Mesenchymal stem cell (in vitro differentiated cells and primary cell): Measurements from ENCODE around the gene COL4A4. TPM values are rescaled to one million over a fixed set of nuclear protein-coding genes. Genes with fewer than 3 reads are reported as not detected.

Source experiments
- DNase-seq: peaks from one replicate; pipeline ENCODE4 v3.0.0-alpha.2; 2013
- H2AFZ ChIP-seq: one replicate; pipeline ENCODE4 v1.6.1; 2013; ENCODE audit warnings: low read depth, mild to moderate bottlenecking, control low read depth, inconsistent platforms, low read length, moderate library complexity
- H2AK5ac ChIP-seq: 2 replicates; pipeline ENCODE4 v1.6.1; 2013; ENCODE audit warnings: low read length, moderate library complexity, mild to moderate bottlenecking, inconsistent platforms; ENCODE audit not compliant: severe bottlenecking
- H2BK120ac ChIP-seq: one replicate; pipeline ENCODE4 v1.6.1; 2013; ENCODE audit warnings: low read depth, mild to moderate bottlenecking, inconsistent platforms, low read length, moderate library complexity
- H2BK12ac ChIP-seq, 2 experiments: one replicate each; pipeline ENCODE4 v1.6.1; 2013; ENCODE audit warnings: inconsistent platforms in 2 of 2, low read length in 2 of 2, mild to moderate bottlenecking in 2 of 2, moderate library complexity in 2 of 2, control low read depth in 1 of 2
- H2BK15ac ChIP-seq: one replicate; pipeline ENCODE4 v1.6.1; 2013; ENCODE audit warnings: mild to moderate bottlenecking, low read depth, inconsistent platforms; ENCODE audit not compliant: poor library complexity, severe bottlenecking
- H2BK5ac ChIP-seq: 2 replicates; pipeline ENCODE4 v1.6.1; 2013; ENCODE audit warnings: low read depth, mild to moderate bottlenecking, low read length, control low read depth, inconsistent platforms; ENCODE audit not compliant: poor library complexity, severe bottlenecking
- H3K14ac ChIP-seq, 2 experiments: one replicate each; pipeline ENCODE4 v1.6.1; 2013; ENCODE audit warnings: inconsistent platforms in 2 of 2, low read length in 2 of 2, control low read depth in 1 of 2, mild to moderate bottlenecking in 1 of 2, moderate library complexity in 1 of 2
- H3K18ac ChIP-seq, 2 experiments: one replicate each; pipeline ENCODE4 v1.6.1; 2013; ENCODE audit warnings: inconsistent platforms in 2 of 2, low read length in 2 of 2, control low read depth in 1 of 2, low read depth in 1 of 2, mild to moderate bottlenecking in 1 of 2
- H3K23ac ChIP-seq, 2 experiments: one replicate each; pipeline ENCODE4 v1.6.1; 2013; ENCODE audit warnings: inconsistent platforms in 2 of 2, low read length in 2 of 2, mild to moderate bottlenecking in 2 of 2, moderate library complexity in 2 of 2, control low read depth in 1 of 2
- H3K27ac ChIP-seq: 2 replicates; pipeline ENCODE4 v1.5.1; 2013; ENCODE audit warnings: mild to moderate bottlenecking, moderate library complexity, low read length, control low read depth, inconsistent platforms; ENCODE audit not compliant: poor library complexity, severe bottlenecking
- H3K27me3 ChIP-seq, 2 experiments: 2 replicates each; pipeline versions ENCODE4 v1.6.1 to v1.7.0; 2013; ENCODE audit warnings: low read length in 2 of 2, mild to moderate bottlenecking in 2 of 2, moderate library complexity in 2 of 2, control low read depth in 1 of 2, inconsistent platforms in 1 of 2; ENCODE audit not compliant: control insufficient read depth in 1 of 2, insufficient read depth in 1 of 2
- H3K36me3 ChIP-seq, 2 experiments: 2 replicates each; pipeline versions ENCODE4 v1.6.1 to v1.7.0; 2013; ENCODE audit warnings: low read length in 2 of 2, control low read depth in 1 of 2, inconsistent platforms in 1 of 2, low read depth in 1 of 2, mild to moderate bottlenecking in 1 of 2; ENCODE audit not compliant: insufficient read depth in 2 of 2, control insufficient read depth in 1 of 2
- H3K4ac ChIP-seq, 2 experiments: one replicate each; pipeline ENCODE4 v1.6.1; 2013; ENCODE audit warnings: inconsistent platforms in 2 of 2, low read length in 2 of 2, mild to moderate bottlenecking in 2 of 2, moderate library complexity in 2 of 2, control low read depth in 1 of 2, low read depth in 1 of 2
- H3K4me1 ChIP-seq: 2 replicates; pipeline ENCODE4 v1.6.1; 2013; ENCODE audit warnings: low read depth, low read length, control low read depth; ENCODE audit not compliant: control insufficient read depth, insufficient read depth
- H3K4me2 ChIP-seq: 2 replicates; pipeline ENCODE4 v1.6.1; 2013; ENCODE audit warnings: low read length, mild to moderate bottlenecking, inconsistent platforms; ENCODE audit not compliant: poor library complexity, severe bottlenecking
- H3K4me3 ChIP-seq, 2 experiments: 2 replicates each; pipeline versions ENCODE4 v1.5.1 to v1.7.0; 2013; ENCODE audit warnings: low read length in 2 of 2, mild to moderate bottlenecking in 2 of 2, control low read depth in 1 of 2, low read depth in 1 of 2; ENCODE audit not compliant: insufficient read depth in 1 of 2
- H3K79me1 ChIP-seq: replicated peaks from 2 replicates; pipeline ENCODE4 v1.6.1; 2013; ENCODE audit warnings: mild to moderate bottlenecking, control low read depth, low read length, inconsistent platforms; ENCODE audit not compliant: poor library complexity, severe bottlenecking
- H3K9ac ChIP-seq: 2 replicates; pipeline ENCODE4 v1.7.0; 2013; ENCODE audit warnings: mild to moderate bottlenecking, low read length, moderate library complexity
- H3K9me3 ChIP-seq: 2 replicates; pipeline ENCODE4 v1.7.0; 2013; ENCODE audit warnings: mild to moderate bottlenecking, low read length; ENCODE audit not compliant: control insufficient read depth
- H4K8ac ChIP-seq: one replicate; pipeline ENCODE4 v1.6.1; 2013; ENCODE audit warnings: inconsistent platforms, mild to moderate bottlenecking, low read length, moderate library complexity
- H4K91ac ChIP-seq: one replicate; pipeline ENCODE4 v1.6.1; 2013; ENCODE audit warnings: mild to moderate bottlenecking, low read length, inconsistent platforms
- WGBS: methylation state at CpG from one replicate; pipeline ENCODE4 v1.1.7; 2013; ENCODE audit warnings: mixed read lengths; 5-methylcytosine and 5-hydroxymethylcytosine counted together
- small RNA-seq: library from polyadenylated mRNA; stranded (forward); fragments of <200 nt; extraction: miRNeasy Mini kit (QIAGEN cat#:217004); gene quantifications from one replicate; pipeline ENCODE3, GENCODE V24; 2013; ENCODE audit warnings: low read depth

COL4A4 gene

GRCh38 chr2:226953826-226954225 lies 210.2 kb downstream of the COL4A4 start:
- DNase-seq, result no peak
- Histone ChIP-seq H2BK12ac (no peak overlapping the region), H3K36me3 (no peaks in the 10 kb centered on the region), H3K9ac (no peak overlapping the region), H3K23ac (no peak overlapping the region), H4K91ac (no peak overlapping the region), H3K9me3 (no peaks in the 10 kb centered on the region), H3K4ac (no peak overlapping the region), H4K8ac (no peak overlapping the region), H3K14ac (no peak overlapping the region), H2AK5ac (no peak overlapping the region), H2AFZ (no peak overlapping the region), H3K4me3 (no peak overlapping the region), H2BK5ac (no peak overlapping the region), H2BK120ac (no peak overlapping the region), H3K27ac (no peak overlapping the region), H3K27me3 (no peaks in the 10 kb centered on the region), H3K4me2 (no peak overlapping the region), H3K18ac (no peak overlapping the region), H3K4me1 (no peaks in the 10 kb centered on the region), H2BK15ac (no peak overlapping the region), H3K79me1 (peaks cover 3% of the 10 kb centered on the region)
- WGBS, result 92% methylated on average over 6 of the region's 6 CpGs

- Histone ChIP-seq H4K91ac (no peak overlapping the region), H3K18ac (no peak overlapping the region), H3K9me3 (no peaks in the 10 kb centered on the region), H3K23ac (no peak overlapping the region), H2BK12ac (no peak overlapping the region), H3K14ac (no peak overlapping the region), H3K9ac (no peak overlapping the region), H3K4me3 (no peak overlapping the region), H2BK5ac (no peak overlapping the region), H3K4ac (no peak overlapping the region), H2BK15ac (no peak overlapping the region), H2AK5ac (no peak overlapping the region), H4K8ac (no peak overlapping the region), H3K27me3 (no peaks in the 10 kb centered on the region), H2AFZ (no peak overlapping the region), H3K27ac (no peak overlapping the region), H2BK120ac (no peak overlapping the region), H3K4me1 (no peaks in the 10 kb centered on the region), H3K4me2 (no peak overlapping the region), H3K79me1 (peaks cover 3% of the 10 kb centered on the region), H3K36me3 (no peaks in the 10 kb centered on the region)
- WGBS, result 92% methylated on average over 3 of the region's 3 CpGs
- no peak for DNase-seq
Measured at GRCh38 chr2:226953206-226953605, 210.8 kb downstream of the COL4A4 start.

Small RNA genes within 50 kb of the gene (small RNA-seq; reads per million reads assigned to genes)
- not detected for gene RF00554
